ENCODE measurements around the gene PTP4A1. TPM values are rescaled to one million over a fixed set of nuclear protein-coding genes. Genes with fewer than 3 reads are reported as not detected.

PTP4A1 gene
- total and polyA plus RNA-seq, 2 of the 13 experiments (the other 11 are each of a cell fraction or from before 2014, with no cell fraction given): 141 to 376 TPM

- TF ChIP-seq ZIK1 (CRISPR knock-in tag; IDR thresholded peaks at IDR 0.05; ENCODE audit: borderline replicate concordance, low read depth) (no peak), U2AF2 (IDR thresholded peaks at IDR 0.05; ENCODE audit: low read depth, low read length) (no peak), HMGA1 (CRISPR knock-in tag; conservative IDR thresholded peaks at IDR 0.05) (no peak), ZNF644 (CRISPR knock-in tag; IDR thresholded peaks at IDR 0.05; ENCODE audit: low read depth) (peak; percentile 71), SMARCC2 (IDR thresholded peaks at IDR 0.05) (no peak), IRF9 (CRISPR knock-in tag; IDR thresholded peaks at IDR 0.05; ENCODE audit: borderline replicate concordance) (no peak), ASH2L (IDR thresholded peaks at IDR 0.05; ENCODE audit: insufficient read length, low read depth, low read length) (peak; percentile 45), ZNF432 (CRISPR knock-in tag; IDR thresholded peaks at IDR 0.05; ENCODE audit: borderline replicate concordance) (no peak), ZBTB7A (CRISPR knock-in tag; IDR thresholded peaks at IDR 0.05) (no peak), CSRNP1 (CRISPR knock-in tag; IDR thresholded peaks at IDR 0.05) (no peak), KDM5B (CRISPR knock-in tag; IDR thresholded peaks at IDR 0.05; ENCODE audit: borderline replicate concordance) (no peak), ZNF512 (CRISPR knock-in tag; IDR thresholded peaks at IDR 0.05) (no peak), ZNF350 (CRISPR knock-in tag; IDR thresholded peaks at IDR 0.05; ENCODE audit: borderline replicate concordance, low read depth) (0 out of 2 replicates have a peak, but pooled peaks have one; percentile 4), ZNF616 (CRISPR knock-in tag; IDR thresholded peaks at IDR 0.05; ENCODE audit: low read depth) (no peak), KLF9 (CRISPR knock-in tag; IDR thresholded peaks at IDR 0.05; ENCODE audit: low read depth) (no peak), XRCC5 (optimal IDR thresholded peaks at IDR 0.05; ENCODE audit: low read length) (peak; percentile 48), ZNF33A (CRISPR knock-in tag; IDR thresholded peaks at IDR 0.05; ENCODE audit: borderline replicate concordance) (peak; percentile 77; the same call in 1 of the 2 replicates), ZNF564 (CRISPR knock-in tag; IDR thresholded peaks at IDR 0.05) (no peak)
- TF ChIP-seq, protein P1, sequence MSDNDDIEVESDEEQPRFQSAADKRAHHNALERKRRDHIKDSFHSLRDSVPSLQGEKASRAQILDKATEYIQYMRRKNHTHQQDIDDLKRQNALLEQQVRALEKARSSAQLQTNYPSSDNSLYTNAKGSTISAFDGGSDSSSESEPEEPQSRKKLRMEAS (IDR thresholded peaks at IDR 0.05): no peak; the same call in 1 of the 2 replicates
- TF ChIP-seq, protein P2, sequence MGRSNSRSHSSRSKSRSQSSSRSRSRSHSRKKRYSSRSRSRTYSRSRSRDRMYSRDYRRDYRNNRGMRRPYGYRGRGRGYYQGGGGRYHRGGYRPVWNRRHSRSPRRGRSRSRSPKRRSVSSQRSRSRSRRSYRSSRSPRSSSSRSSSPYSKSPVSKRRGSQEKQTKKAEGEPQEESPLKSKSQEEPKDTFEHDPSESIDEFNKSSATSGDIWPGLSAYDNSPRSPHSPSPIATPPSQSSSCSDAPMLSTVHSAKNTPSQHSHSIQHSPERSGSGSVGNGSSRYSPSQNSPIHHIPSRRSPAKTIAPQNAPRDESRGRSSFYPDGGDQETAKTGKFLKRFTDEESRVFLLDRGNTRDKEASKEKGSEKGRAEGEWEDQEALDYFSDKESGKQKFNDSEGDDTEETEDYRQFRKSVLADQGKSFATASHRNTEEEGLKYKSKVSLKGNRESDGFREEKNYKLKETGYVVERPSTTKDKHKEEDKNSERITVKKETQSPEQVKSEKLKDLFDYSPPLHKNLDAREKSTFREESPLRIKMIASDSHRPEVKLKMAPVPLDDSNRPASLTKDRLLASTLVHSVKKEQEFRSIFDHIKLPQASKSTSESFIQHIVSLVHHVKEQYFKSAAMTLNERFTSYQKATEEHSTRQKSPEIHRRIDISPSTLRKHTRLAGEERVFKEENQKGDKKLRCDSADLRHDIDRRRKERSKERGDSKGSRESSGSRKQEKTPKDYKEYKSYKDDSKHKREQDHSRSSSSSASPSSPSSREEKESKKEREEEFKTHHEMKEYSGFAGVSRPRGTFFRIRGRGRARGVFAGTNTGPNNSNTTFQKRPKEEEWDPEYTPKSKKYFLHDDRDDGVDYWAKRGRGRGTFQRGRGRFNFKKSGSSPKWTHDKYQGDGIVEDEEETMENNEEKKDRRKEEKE (IDR thresholded peaks at IDR 0.05): no peak
These were observed 1.7 kb downstream of the PTP4A1 start (continued) for GRCh38 chr6:63573899-63574553.
